Measurements from ENCODE around the gene MYLK4. TPM values are rescaled to one million over a fixed set of nuclear protein-coding genes. Genes with fewer than 3 reads are reported as not detected.

Gene MYLK4
- total RNA-seq, 1 donor from 2014 or later, result 0.42 TPM

GRCh38 chr6:2708456-2708855, 42.3 kb downstream of the MYLK4 start:
- DNase-seq (ENCODE audit: low read depth), result no peak
- no peak for TF ChIP-seq CTCF (IDR thresholded peaks at IDR 0.05; ENCODE audit: insufficient read depth, low read length, poor library complexity, severe bottlenecking)
- Histone ChIP-seq H3K36me3 (ENCODE audit: control insufficient read depth, insufficient read depth, low read length) (no peaks in the 10 kb centered on the region), H3K27me3 (ENCODE audit: control insufficient read depth, insufficient read depth, low read length) (no peaks in the 10 kb centered on the region), H3K4me3 (ENCODE audit: low read depth, low read length) (no peak overlapping the region)

GRCh38 chr6:2706558-2706957, 44.2 kb downstream of the MYLK4 start:
- Histone ChIP-seq H3K36me3 (ENCODE audit: control insufficient read depth, insufficient read depth, low read length) (no peaks in the 10 kb centered on the region), H3K4me3 (ENCODE audit: low read depth, low read length) (no peak overlapping the region), H3K27me3 (ENCODE audit: control insufficient read depth, insufficient read depth, low read length) (no peaks in the 10 kb centered on the region)
- no peak for TF ChIP-seq CTCF (IDR thresholded peaks at IDR 0.05; ENCODE audit: insufficient read depth, low read length, poor library complexity, severe bottlenecking)
- no peak for DNase-seq (ENCODE audit: low read depth)

GRCh38 chr6:2705256-2705655, 45.5 kb downstream of the MYLK4 start:
- Histone ChIP-seq H3K27me3 (ENCODE audit: control insufficient read depth, insufficient read depth, low read length) (no peaks in the 10 kb centered on the region), H3K4me3 (ENCODE audit: low read depth, low read length) (no peak overlapping the region), H3K36me3 (ENCODE audit: control insufficient read depth, insufficient read depth, low read length) (no peaks in the 10 kb centered on the region)
- DNase-seq (ENCODE audit: low read depth), result no peak
- no peak for TF ChIP-seq CTCF (IDR thresholded peaks at IDR 0.05; ENCODE audit: insufficient read depth, low read length, poor library complexity, severe bottlenecking)

GRCh38 chr6:2697291-2697690, 53.4 kb downstream of the MYLK4 start:
- TF ChIP-seq CTCF (IDR thresholded peaks at IDR 0.05; ENCODE audit: insufficient read depth, low read length, poor library complexity, severe bottlenecking), result no peak
- Histone ChIP-seq H3K27me3 (ENCODE audit: control insufficient read depth, insufficient read depth, low read length) (no peaks in the 10 kb centered on the region), H3K4me3 (ENCODE audit: low read depth, low read length) (no peak overlapping the region), H3K36me3 (ENCODE audit: control insufficient read depth, insufficient read depth, low read length) (no peaks in the 10 kb centered on the region)
- no peak for DNase-seq (ENCODE audit: low read depth)

- Histone ChIP-seq H3K36me3 (ENCODE audit: control insufficient read depth, insufficient read depth, low read length) (no peaks in the 10 kb centered on the region), H3K27me3 (ENCODE audit: control insufficient read depth, insufficient read depth, low read length) (no peaks in the 10 kb centered on the region), H3K4me3 (ENCODE audit: low read depth, low read length) (no peak overlapping the region)
- DNase-seq (ENCODE audit: low read depth), result no peak
- TF ChIP-seq CTCF (IDR thresholded peaks at IDR 0.05; ENCODE audit: insufficient read depth, low read length, poor library complexity, severe bottlenecking), result peak; percentile 35
Measured at GRCh38 chr6:2695454-2696095, 55.1 kb downstream of the MYLK4 start.

- H3K4me3 ChIP-seq (ENCODE audit: low read depth, low read length), result no peak overlapping the region
- no peak for DNase-seq (ENCODE audit: low read depth)
- H3K36me3 ChIP-seq (ENCODE audit: control insufficient read depth, insufficient read depth, low read length), result no peaks in the 10 kb centered on the region
- TF ChIP-seq CTCF (IDR thresholded peaks at IDR 0.05; ENCODE audit: insufficient read depth, low read length, poor library complexity, severe bottlenecking), result no peak
- no peaks in the 10 kb centered on the region for H3K27me3 ChIP-seq (ENCODE audit: control insufficient read depth, insufficient read depth, low read length)
Measured at GRCh38 chr6:2693231-2693630, 57.5 kb downstream of the MYLK4 start.
